SK-N-MC (cell line): Measurements from ENCODE around the gene SLITRK1.

Experiments
- DNase-seq: peaks from one replicate; pipeline ENCODE4 v3.0.0-alpha.2; 2011; ENCODE audit warnings: low read depth, low spot score
- H3K27ac ChIP-seq: fragments of 200-600 bp; sonication (generic); 2 replicates; pipeline ENCODE4 v1.5.1; 2016; ENCODE audit warnings: mixed run types
- H3K36me3 ChIP-seq: fragments of 200-600 bp; sonication (generic); 2 replicates; pipeline ENCODE4 v1.6.1; 2017; ENCODE audit warnings: antibody characterized with exemption, low read length, mixed read lengths; ENCODE audit not compliant: insufficient read depth
- H3K4me3 ChIP-seq: fragments of 200-600 bp; sonication (generic); 2 replicates; pipeline ENCODE4 v1.5.1; 2016
- H3K9ac ChIP-seq: fragments of 200-600 bp; sonication (generic); 2 replicates; pipeline ENCODE4 v1.8.0; 2017; ENCODE audit warnings: mixed run types, mixed read lengths; ENCODE audit not compliant: insufficient read length
- H3K9me3 ChIP-seq: fragments of 200-600 bp; sonication (generic); 2 replicates; pipeline ENCODE4 v1.6.1; 2017; ENCODE audit warnings: low read depth, mild to moderate bottlenecking, antibody characterized with exemption, low read length, moderate library complexity, mixed read lengths
- EZH2 ChIP-seq: fragments of 200-600 bp; sonication (generic); IDR thresholded peaks from one replicate; pipeline ENCODE4 v1.6.1; 2017; ENCODE audit warnings: antibody characterized with exemption
- FOXP2 ChIP-seq: optimal IDR thresholded peaks from 2 replicates; pipeline ENCODE3; 2011; ENCODE audit warnings: mild to moderate bottlenecking, moderate library complexity; ENCODE audit not compliant: insufficient read depth; ENCODE audit errors: extremely low read length, control extremely low read depth
- POLR2AphosphoS5 ChIP-seq: IDR thresholded peaks from 2 replicates; pipeline ENCODE4 v1.6.1; 2012; ENCODE audit warnings: mild to moderate bottlenecking, low read depth, low read length, borderline replicate concordance

SLITRK1 gene, protein sequence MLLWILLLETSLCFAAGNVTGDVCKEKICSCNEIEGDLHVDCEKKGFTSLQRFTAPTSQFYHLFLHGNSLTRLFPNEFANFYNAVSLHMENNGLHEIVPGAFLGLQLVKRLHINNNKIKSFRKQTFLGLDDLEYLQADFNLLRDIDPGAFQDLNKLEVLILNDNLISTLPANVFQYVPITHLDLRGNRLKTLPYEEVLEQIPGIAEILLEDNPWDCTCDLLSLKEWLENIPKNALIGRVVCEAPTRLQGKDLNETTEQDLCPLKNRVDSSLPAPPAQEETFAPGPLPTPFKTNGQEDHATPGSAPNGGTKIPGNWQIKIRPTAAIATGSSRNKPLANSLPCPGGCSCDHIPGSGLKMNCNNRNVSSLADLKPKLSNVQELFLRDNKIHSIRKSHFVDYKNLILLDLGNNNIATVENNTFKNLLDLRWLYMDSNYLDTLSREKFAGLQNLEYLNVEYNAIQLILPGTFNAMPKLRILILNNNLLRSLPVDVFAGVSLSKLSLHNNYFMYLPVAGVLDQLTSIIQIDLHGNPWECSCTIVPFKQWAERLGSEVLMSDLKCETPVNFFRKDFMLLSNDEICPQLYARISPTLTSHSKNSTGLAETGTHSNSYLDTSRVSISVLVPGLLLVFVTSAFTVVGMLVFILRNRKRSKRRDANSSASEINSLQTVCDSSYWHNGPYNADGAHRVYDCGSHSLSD

DNA sequence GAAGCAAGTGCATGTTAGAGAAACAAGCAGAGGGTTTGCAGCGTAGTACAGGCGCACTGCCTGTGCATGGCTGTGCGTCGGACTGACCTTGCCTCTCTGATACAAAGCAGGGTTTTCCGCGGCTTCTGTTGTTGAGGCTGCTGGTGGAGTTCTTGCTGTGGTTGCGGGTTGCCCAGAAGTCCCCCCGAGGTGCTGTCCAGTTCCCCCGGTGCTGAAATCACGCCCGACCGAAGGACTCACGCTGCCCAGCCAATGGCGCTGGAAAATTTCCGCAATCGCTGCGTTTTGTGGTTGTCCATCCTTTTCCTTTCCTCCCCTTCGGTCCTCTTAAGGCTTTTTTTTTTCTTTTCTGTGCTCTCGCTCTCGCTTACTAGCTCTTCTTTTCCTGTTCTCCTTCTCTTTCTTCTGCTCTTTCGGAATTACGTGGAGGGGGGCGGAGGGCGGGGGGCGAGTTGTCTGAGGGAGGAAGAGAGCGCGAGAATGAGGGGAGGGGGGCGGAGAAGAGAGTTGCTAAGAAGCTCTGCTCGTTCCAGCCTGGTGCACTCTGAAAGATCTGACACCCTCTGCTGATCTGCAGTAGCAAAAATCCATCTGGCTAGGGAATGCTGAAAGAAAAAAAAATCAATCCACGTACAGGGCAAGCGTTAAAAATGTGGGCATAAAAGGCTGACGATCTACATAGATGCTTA is at the start of gene SLITRK1:
TSS of gene SLITRK1 (minus strand) at position 558 of the 689 bp plus-strand sequence. CDS start 967 bp downstream, outside the sequence.
- no peak for TF ChIP-seq POLR2AphosphoS5
- Histone ChIP-seq H3K4me3 (peak within 1 kb of the TSS; percentile 72), H3K9me3 (no peaks in the 10 kb centered on the region), H3K27ac (no peak within 1 kb of the TSS), H3K36me3 (no peaks in the 10 kb centered on the region), H3K9ac (no peak within 1 kb of the TSS)
- DNase-seq = peak; percentile 24

DNA sequence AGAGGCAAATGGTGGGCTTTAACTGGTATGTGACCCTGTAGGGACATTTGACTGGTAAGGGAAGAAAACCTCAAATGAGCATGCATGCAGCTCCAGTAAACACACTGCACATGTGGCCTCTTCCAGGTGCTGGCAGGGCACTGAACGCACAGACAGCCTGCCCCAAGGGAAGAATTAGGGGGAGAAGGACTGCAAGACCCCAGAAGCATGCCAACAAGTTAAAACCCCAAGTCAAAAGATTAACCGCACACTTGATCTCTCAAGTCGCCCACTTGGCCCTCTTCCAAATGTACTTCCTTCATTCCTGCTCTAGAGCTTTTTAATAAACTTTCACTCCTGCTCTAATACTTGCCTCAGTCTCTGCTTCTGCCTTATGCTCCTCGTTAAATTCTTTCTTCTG is 46.9 kb upstream of the SLITRK1 start:
- no peak overlapping the region for H3K9ac ChIP-seq
- TF ChIP-seq EZH2 (no peak), FOXP2 (no peak), POLR2AphosphoS5 (no peak)
- H3K4me3 ChIP-seq = no peak overlapping the region
- no peaks in the 10 kb centered on the region for H3K36me3 ChIP-seq
- DNase-seq = peak; percentile 30
- no peak overlapping the region for H3K27ac ChIP-seq
- H3K9me3 ChIP-seq = no peaks in the 10 kb centered on the region; the same call in 1 of the 2 replicates

DNA sequence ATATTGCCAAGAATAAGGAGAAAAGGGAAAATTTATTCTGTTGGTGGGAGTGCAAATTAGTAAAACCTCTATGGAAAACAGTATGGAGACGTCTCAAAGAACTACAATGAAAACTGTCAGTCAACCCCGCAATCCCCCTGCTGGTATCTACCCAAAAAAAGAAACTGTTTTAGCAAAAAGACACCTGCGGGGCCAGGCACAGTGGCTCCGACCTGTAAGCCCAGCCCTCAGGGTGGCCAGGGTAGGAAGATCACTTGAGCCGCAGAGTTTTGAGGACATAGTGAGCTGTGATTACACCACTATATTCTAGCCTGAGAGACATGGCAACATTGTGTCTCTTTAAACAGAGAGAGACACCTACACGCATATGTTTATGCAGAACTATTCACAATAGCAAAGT is 37.5 kb upstream of the SLITRK1 start:
- Histone ChIP-seq H3K36me3 (no peaks in the 10 kb centered on the region), H3K27ac (no peak overlapping the region), H3K9ac (no peak overlapping the region), H3K4me3 (no peak overlapping the region), H3K9me3 (no peaks in the 10 kb centered on the region)
- TF ChIP-seq POLR2AphosphoS5 = no peak
- no peak for TF ChIP-seq EZH2
- TF ChIP-seq FOXP2 = no peak
- DNase-seq = no peak

DNA sequence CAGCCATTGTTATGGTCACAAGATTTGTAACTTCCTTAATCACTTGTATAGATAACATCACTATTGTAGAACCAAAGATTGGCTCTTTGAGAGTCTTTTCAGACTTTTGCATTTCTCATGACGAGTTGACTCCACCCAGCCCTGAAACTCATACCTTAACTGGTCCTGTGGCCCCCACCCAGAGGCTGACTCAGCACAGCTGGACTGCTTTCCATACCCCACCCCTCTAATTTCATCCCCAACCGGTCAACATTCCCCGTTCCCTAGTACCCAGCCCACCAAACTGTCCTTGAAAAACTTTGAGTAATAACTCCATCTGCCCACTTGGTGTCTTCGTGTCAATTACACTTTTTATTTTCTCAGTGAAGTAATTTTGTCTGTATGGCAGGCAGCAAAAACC is 32.1 kb upstream of the SLITRK1 start:
- no peak for DNase-seq
- no peak overlapping the region for H3K27ac ChIP-seq
- no peak overlapping the region for H3K4me3 ChIP-seq
- no peaks in the 10 kb centered on the region for H3K36me3 ChIP-seq
- H3K9ac ChIP-seq = no peak overlapping the region
- no peaks in the 10 kb centered on the region for H3K9me3 ChIP-seq
- no peak for TF ChIP-seq FOXP2
- TF ChIP-seq POLR2AphosphoS5 = no peak
- no peak for TF ChIP-seq EZH2

DNA sequence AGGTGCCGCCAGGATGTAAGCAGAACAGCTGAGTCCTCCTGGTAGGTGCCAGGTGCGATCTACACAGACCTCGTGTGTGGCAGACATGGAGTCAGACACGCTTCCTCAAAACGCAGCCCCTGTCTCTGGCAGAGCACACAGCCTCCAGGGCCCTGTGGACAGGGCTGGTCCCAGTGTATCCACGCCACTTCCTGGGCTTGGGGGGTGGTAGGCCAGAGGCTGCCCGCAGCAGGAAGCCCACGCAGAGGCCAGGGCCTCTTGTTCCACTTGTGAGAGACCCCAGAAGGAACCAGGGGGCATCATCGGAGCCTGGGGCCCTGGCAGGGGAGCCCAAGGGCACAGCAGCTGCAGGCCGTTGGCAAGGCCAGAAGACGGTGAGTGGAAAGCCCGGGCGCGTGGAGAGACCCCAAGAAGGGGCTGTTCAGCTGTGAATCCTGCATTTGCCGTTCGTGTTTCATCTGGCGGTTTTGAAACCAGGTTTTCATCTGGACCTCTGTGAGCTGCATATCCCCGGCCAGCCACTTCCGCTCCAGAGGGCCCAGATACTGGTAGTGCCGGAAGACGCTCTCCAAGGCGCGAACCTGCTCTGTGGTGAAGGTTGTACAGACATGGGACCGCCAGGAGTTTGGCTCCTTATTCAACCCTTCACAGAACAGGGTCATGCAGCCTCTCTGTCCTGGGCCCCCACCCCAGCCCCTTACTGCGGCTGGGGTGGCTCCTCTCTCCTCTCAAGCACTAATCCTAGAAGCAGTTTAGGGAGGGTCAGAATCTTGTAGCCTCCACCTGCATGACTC is 25.1 kb upstream of the SLITRK1 start:
- Histone ChIP-seq H3K9ac (no peak overlapping the region), H3K4me3 (no peak overlapping the region), H3K27ac (no peak overlapping the region), H3K36me3 (no peaks in the 10 kb centered on the region), H3K9me3 (no peaks in the 10 kb centered on the region)
- DNase-seq = no peak
- no peak for TF ChIP-seq POLR2AphosphoS5

DNA sequence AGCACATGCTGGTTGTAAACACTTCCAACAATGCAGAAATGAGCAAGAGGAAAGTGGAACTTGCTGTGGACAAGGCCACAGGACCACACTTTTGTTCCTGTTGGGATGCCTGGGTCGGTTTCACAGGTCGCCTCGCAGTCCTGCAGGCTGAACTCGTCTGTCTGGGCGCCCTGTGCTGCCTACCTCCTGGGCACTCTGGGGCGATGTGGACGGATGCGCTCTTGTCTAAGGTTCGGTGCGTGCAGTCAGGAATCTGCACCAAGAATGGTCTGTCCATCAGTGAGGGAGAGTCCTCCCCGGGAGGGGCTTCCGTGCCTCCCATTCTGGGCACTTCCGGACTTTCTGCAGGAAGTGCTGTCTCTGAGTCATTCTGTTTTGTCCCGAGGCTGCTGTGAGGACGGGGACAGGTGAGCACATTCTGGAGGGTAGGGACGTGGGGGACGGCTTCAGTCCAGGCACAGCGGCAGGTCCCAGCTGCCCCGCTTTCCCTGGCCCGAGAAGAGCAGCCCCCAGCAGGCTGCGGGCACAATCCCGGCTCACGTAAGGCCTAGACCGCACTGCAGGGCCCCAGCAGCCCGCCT is 24.1 kb upstream of the SLITRK1 start:
- no peak for DNase-seq
- no peaks in the 10 kb centered on the region for H3K9me3 ChIP-seq
- no peak overlapping the region for H3K27ac ChIP-seq
- no peak overlapping the region for H3K4me3 ChIP-seq
- TF ChIP-seq EZH2 = no peak
- no peak for TF ChIP-seq FOXP2
- no peak for TF ChIP-seq POLR2AphosphoS5
- H3K9ac ChIP-seq = no peak overlapping the region
- H3K36me3 ChIP-seq = no peaks in the 10 kb centered on the region

DNA sequence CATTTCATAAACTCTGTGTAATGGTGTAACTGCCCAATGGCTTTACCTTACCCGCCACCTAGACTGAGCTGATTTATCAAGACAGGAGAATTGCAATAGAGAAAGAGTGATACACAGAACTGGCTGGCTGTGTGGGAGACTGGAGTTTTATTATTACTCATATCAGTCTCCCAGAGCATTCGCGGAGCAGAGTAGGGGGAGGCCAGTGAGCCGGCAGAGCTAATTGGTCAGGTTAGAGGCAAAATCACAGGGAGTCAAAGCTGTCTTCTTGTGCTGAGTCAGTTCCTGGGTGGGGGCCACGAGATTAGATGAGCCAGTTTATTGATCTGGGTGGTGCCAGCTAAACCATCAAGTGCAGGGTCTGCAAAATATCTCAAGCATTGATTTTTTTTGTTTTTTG is 23.4 kb upstream of the SLITRK1 start:
- no peaks in the 10 kb centered on the region for H3K9me3 ChIP-seq
- TF ChIP-seq FOXP2 = no peak
- TF ChIP-seq EZH2 = no peak
- TF ChIP-seq POLR2AphosphoS5 = no peak
- H3K4me3 ChIP-seq = no peak overlapping the region
- no peak overlapping the region for H3K27ac ChIP-seq
- DNase-seq = no peak
- H3K9ac ChIP-seq = no peak overlapping the region
- no peaks in the 10 kb centered on the region for H3K36me3 ChIP-seq

DNA sequence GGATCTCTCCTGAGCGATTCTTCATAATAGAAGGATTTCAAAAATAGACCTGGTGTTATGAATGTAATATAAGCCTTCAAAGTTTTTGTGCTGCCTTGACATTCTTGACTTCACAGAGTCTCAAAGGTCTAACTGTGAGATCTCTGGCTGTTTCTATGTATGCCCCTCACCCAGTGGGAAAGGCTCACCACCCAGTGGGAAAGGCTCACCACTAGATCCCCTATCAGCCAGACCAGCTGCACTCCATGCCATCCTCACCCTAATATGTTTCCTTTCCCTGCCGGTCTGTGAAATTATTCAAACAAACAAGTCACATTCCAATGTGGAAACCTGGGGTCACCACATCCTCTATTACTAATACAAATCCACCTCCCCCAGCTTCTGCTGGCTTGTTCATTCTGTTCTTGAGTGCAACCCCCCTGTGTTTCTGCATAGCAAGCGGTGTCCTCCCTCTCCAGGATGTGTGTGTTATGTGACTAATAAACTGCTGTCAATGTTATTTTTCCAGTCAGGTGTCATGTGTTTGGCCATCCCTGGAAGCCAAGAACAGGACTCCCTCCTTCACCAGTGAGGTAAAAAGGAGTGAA is 13.8 kb upstream of the SLITRK1 start:
- H3K27ac ChIP-seq = no peak overlapping the region
- no peaks in the 10 kb centered on the region for H3K36me3 ChIP-seq
- no peak overlapping the region for H3K9ac ChIP-seq
- TF ChIP-seq POLR2AphosphoS5 = no peak
- no peak for TF ChIP-seq EZH2
- TF ChIP-seq FOXP2 = no peak
- H3K9me3 ChIP-seq = no peaks in the 10 kb centered on the region
- no peak overlapping the region for H3K4me3 ChIP-seq
- DNase-seq = no peak
